Activated T-cell treated with anti-CD3 and anti-CD28 coated beads, Interleukin-2, amount 50 U/mL, for 24 hours (primary cell): ENCODE measurements around the gene MYO3B.
"Not testable (repeated sequence)": the region's sequence is repeated elsewhere in the genome, so short reads cannot be mapped to it uniquely, and the experiment has no call there.

Experiments
- DNase-seq: peaks from one replicate; pipeline ENCODE4 v3.0.0-alpha.2; 2020
- H3K27ac Mint-ChIP-seq: 2 replicates; pipeline ENCODE4 v1.8.0; 2020; ENCODE audit warnings: mild to moderate bottlenecking, mixed read lengths
- H3K27me3 Mint-ChIP-seq: 2 replicates; pipeline ENCODE4 v1.8.0; 2020; ENCODE audit warnings: mixed read lengths
- H3K36me3 Mint-ChIP-seq: 2 replicates; pipeline ENCODE4 v1.8.0; 2020; ENCODE audit warnings: low read depth, mixed read lengths
- H3K4me1 Mint-ChIP-seq: 2 replicates; pipeline ENCODE4 v1.8.0; 2020; ENCODE audit warnings: low read depth, mixed read lengths
- H3K4me3 Mint-ChIP-seq: 2 replicates; pipeline ENCODE4 v1.8.0; 2020; ENCODE audit warnings: mild to moderate bottlenecking, moderate library complexity, mixed read lengths
- H3K9me3 Mint-ChIP-seq: 2 replicates; pipeline ENCODE4 v1.8.0; 2020; ENCODE audit warnings: mixed read lengths

The MYO3B gene

DNA sequence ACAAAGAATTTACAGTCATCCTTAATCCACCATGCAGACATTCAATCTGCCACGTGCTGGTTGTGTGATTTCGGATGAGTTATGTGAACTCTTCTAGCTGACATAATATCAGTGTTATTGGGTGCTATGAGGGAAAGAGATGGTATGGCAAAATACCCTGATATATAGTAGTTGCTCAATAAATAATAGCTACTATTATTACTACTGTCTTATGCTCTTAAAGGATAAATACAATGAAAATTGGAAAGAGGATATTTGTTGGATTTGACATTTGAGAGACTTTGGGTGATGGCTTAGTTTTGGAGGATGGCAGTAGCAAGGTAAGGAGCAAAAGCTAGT is 86.5 kb downstream of the MYO3B start:
- peaks cover 12% of the 10 kb centered on the region for H3K9me3 Mint-ChIP-seq

DNA sequence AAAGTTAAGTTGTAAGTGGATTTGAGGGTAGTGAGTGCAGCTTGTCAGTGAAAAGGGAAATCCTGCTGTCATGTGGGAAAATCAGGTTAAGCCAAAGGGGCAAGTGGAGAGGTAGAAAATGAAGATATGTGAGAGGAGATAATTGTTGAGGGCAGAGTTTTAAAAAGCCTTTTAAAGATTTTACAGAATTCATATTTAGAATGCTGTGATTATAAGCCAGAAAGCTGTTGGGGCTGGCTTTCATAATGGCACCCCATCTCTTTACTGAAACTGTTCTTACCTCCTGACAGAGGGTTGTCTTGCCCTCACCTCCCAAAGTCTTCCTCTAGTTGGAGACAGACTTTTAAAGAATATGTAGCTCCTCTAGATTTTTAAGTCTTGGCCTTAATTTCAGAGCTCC is 86.9 kb downstream of the MYO3B start:
- Mint-ChIP-seq H3K9me3 (peaks cover 12% of the 10 kb centered on the region), H3K4me3 (no peak overlapping the region), H3K27ac (no peak overlapping the region), H3K36me3 (no peaks in the 10 kb centered on the region), H3K27me3 (peaks cover 3% of the 10 kb centered on the region), H3K4me1 (no peaks in the 10 kb centered on the region)
- no peak for DNase-seq

More for the DNA sequence above, 86.5 kb downstream of the MYO3B start:
- Mint-ChIP-seq H3K4me3 (no peak overlapping the region), H3K4me1 (no peaks in the 10 kb centered on the region), H3K27me3 (peaks cover 3% of the 10 kb centered on the region), H3K36me3 (no peaks in the 10 kb centered on the region), H3K27ac (no peak overlapping the region)
- no peak for DNase-seq

DNA sequence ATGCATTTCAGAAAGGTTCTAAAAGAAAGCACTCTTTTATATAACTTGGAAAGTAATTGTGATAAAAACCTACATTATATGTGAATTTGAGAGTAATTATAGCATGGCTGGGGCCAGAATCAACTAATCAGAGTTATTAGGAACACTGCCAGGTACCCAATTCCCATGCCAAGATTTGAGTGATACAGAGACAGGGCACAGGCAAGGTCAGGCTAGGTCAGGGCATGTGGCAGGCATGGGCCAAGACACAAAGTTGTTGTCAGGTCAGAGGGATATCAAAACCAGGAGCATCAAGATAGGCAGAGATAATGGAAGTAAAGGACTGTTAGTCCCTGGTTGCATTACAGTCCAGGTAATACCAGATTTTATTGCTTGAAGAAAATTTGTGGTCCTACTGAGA is 87.4 kb downstream of the MYO3B start:
- no peaks in the 10 kb centered on the region for H3K36me3 Mint-ChIP-seq
- no peak for DNase-seq

DNA sequence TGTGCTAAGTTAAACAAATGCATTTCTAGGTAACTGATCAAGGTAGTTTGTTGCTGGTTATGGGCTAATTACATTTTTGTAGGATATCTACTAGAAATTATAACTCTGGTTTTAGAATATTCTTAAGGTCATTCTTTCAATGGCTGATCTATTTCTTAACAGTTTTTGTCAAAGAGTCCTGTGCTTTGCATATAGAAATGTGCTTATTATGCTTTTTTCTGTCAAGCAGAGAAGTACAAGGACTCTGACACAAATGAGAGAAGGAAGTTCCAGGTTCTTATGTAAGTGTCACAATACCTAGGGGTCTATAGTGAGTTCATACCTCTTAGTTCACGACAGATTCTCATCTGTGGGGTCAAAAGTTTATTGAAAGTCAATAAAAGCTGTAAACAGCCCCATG is 88.4 kb downstream of the MYO3B start:
- no peak overlapping the region for H3K4me3 Mint-ChIP-seq

More for the DNA sequence above, 87.4 kb downstream of the MYO3B start:
- Mint-ChIP-seq H3K4me1 (no peaks in the 10 kb centered on the region), H3K27ac (no peak overlapping the region), H3K4me3 (no peak overlapping the region), H3K9me3 (peaks cover 10% of the 10 kb centered on the region), H3K27me3 (peaks cover 3% of the 10 kb centered on the region)

DNA sequence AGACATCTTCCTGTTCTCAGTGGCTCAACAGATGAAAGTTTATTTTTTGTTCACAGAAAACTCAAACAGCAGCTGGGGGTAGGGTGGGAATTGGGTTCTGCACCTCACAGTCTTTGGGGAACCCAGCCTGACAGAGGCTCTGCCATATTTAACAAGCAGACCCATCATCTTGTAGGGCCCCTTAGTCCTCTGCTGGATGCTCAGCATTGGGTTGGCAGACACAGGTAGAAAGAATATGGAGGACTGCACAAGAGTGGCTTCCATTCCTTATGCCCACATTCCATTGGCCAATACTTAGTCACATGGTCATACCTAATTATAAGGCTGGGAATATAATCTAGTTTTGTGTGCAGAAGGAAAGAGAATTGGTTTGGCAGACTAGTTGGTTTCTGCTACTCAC is 89.1 kb downstream of the MYO3B start:
- no peak overlapping the region for H3K27ac Mint-ChIP-seq
- DNase-seq = no peak
- peaks cover 7% of the 10 kb centered on the region for H3K9me3 Mint-ChIP-seq
- H3K36me3 Mint-ChIP-seq = no peaks in the 10 kb centered on the region
- no peaks in the 10 kb centered on the region for H3K4me1 Mint-ChIP-seq
- peaks cover 3% of the 10 kb centered on the region for H3K27me3 Mint-ChIP-seq
- H3K4me3 Mint-ChIP-seq = no peak overlapping the region

More for the DNA sequence above, 88.4 kb downstream of the MYO3B start:
- Mint-ChIP-seq H3K9me3 (peaks cover 7% of the 10 kb centered on the region), H3K4me1 (no peaks in the 10 kb centered on the region), H3K27ac (no peak overlapping the region), H3K27me3 (peaks cover 3% of the 10 kb centered on the region), H3K36me3 (no peaks in the 10 kb centered on the region)
- DNase-seq = no peak

DNA sequence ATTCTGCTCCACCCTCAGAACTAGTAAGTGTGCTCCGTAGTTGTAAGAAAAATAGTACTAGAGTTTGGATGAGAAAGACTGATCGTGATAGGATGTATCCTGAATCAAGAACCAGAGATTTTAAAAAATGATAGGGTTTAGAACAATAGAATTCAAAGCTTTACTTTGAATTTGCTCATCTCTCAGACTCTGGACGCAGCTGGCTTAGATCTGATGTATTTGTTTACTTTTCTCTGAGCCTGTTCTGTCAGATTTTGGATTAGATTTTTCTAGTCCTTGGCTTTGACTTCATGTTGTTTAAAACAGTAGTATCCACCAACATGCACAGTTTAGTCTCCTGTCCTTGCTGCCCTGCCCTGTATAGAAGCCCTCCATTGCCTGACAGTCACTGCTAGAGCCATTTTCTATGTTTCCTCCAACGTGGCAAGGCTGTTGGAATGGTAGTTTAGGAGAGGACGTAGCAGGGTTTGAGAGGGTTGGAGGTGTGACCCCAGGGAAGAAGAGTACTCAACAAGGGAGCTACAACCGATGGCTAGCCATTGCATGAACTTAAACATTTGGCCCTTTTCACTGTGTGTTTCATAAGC is 92.4 kb downstream of the MYO3B start:
- no peak overlapping the region for H3K27ac Mint-ChIP-seq
- no peaks in the 10 kb centered on the region for H3K36me3 Mint-ChIP-seq
- no peaks in the 10 kb centered on the region for H3K9me3 Mint-ChIP-seq
- H3K4me3 Mint-ChIP-seq = no peak overlapping the region
- DNase-seq = no peak
- H3K4me1 Mint-ChIP-seq = no peaks in the 10 kb centered on the region
- H3K27me3 Mint-ChIP-seq = peaks cover 21% of the 10 kb centered on the region

DNA sequence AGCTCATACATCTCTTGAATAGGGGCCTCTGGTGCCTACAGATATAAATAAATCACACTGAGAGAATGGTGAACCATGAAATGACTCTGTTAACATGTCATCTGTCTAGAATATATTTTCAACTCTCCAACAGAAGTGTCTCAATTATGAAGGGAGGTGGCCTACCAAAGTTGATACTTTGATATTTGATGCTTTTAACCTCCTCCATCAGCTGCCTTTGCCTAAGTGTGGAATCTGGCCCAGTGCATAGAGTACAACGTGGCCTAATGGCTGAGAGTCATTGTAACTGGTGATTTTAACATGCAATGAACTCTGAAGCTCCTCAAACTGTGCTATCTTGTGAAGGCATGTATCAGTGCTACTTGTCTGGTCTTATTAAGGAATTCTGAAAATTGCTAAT is 93.4 kb downstream of the MYO3B start:
- no peak for DNase-seq
- no peaks in the 10 kb centered on the region for H3K36me3 Mint-ChIP-seq
- peaks cover 21% of the 10 kb centered on the region for H3K27me3 Mint-ChIP-seq
- H3K4me1 Mint-ChIP-seq = no peaks in the 10 kb centered on the region
- no peak overlapping the region for H3K4me3 Mint-ChIP-seq
- no peak overlapping the region for H3K27ac Mint-ChIP-seq
- no peaks in the 10 kb centered on the region for H3K9me3 Mint-ChIP-seq

DNA sequence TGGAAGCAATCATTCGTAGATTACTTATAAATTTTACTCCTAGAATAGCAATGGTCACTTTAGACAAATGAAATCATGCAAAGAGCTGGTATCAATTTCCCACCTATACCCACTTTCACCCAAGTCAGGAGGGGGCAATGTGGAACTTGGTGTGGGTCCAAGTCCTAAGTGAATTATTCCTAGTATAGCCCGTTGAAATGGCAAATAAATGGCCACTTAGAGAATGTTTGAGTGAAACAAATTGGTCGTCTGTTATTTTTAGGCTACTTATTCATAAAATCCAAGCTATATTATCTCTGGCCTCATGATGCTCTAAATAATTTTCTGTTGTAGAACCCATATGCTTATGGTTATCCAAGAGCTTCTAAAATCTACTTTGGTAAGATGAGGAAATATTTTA is 98.1 kb downstream of the MYO3B start:
- no peaks in the 10 kb centered on the region for H3K4me1 Mint-ChIP-seq
- no peak for DNase-seq
- no peak overlapping the region for H3K27ac Mint-ChIP-seq
- no peaks in the 10 kb centered on the region for H3K9me3 Mint-ChIP-seq
- H3K27me3 Mint-ChIP-seq = peaks cover 22% of the 10 kb centered on the region
- no peaks in the 10 kb centered on the region for H3K36me3 Mint-ChIP-seq
- no peak overlapping the region for H3K4me3 Mint-ChIP-seq

DNA sequence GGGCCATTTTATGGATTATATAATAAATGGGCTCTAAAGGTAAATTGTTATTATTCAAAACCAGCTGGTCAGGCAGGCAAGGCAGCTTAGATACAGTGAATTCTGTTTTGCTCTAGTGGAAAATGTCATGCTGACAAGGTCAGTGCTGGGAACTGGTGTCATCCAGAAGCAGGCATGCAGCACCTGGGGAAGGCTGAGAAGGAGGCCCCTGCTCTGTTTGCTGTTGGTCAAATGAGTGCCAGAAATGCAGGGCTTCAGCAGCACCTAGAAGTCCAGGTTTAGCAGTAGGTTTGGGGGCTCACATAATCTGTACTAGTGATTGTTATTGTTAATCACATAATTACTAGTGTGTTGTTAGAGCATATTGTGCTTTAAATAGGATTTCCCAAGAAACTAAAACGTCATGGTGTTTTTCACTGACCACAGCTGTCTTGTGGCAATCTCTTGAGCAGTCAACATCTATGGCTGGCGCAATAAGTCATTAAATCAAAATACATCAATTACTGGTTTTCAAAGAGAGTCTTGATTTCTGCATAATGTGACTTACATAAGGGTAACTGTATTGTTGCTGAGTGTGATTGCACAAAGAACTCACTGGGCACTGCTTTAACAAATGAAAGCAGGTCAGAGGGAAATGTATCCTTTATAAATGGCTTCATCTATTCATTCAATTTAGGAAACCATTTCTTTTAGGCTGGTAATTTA is 99.1 kb downstream of the MYO3B start:
- no peak for DNase-seq
- H3K4me1 Mint-ChIP-seq = no peaks in the 10 kb centered on the region
- H3K36me3 Mint-ChIP-seq = no peaks in the 10 kb centered on the region
- H3K27ac Mint-ChIP-seq = no peak overlapping the region
- H3K4me3 Mint-ChIP-seq = no peak overlapping the region
- peaks cover 22% of the 10 kb centered on the region for H3K27me3 Mint-ChIP-seq
- H3K9me3 Mint-ChIP-seq = no peaks in the 10 kb centered on the region

DNA sequence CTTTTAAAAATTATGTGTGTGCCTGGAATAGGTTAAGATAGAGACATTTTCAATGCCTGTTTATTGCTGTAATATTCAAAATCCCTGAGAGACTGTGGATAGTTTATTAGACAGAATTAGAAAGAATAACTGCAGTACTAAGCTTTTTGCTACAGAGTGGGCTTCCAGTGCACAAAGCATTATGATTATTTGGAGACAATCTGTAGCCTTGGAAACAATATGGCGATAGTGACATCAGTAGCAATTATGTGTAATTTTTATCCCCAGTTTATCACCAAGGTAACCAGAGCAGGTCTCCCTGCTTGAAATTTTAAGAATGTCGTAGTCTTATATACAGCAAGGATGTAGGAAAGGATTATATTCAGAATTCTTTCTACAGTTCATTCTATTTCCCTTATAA is 100.0 kb downstream of the MYO3B start:
- H3K27ac Mint-ChIP-seq = no peak overlapping the region
- no peak for DNase-seq
- H3K9me3 Mint-ChIP-seq = no peaks in the 10 kb centered on the region
- H3K4me1 Mint-ChIP-seq = no peaks in the 10 kb centered on the region
- H3K4me3 Mint-ChIP-seq = no peak overlapping the region
- no peaks in the 10 kb centered on the region for H3K36me3 Mint-ChIP-seq
- H3K27me3 Mint-ChIP-seq = peaks cover 14% of the 10 kb centered on the region

DNA sequence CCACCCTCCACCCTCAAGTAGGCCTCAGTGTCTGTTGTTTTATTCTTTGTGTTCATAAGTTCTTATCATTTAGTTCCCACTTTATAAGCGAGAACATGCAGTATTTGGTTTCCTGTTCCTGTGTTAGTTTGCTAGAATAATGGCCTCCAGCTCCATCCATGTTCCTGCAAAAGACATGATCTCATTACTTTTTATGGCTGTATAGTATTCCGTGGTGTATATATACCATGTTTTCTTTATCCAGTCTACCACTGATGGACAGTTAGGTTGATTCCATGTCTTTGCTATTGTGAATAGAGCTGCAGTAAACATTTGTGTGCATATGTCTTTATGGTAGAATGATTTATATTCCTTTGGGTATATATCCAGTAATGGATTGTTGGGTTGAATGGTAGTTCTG is 101.7 kb downstream of the MYO3B start:
- not testable (repeated sequence) for DNase-seq, H3K27me3 Mint-ChIP-seq, H3K4me3 Mint-ChIP-seq, H3K27ac Mint-ChIP-seq, H3K9me3 Mint-ChIP-seq, H3K36me3 Mint-ChIP-seq, H3K4me1 Mint-ChIP-seq

DNA sequence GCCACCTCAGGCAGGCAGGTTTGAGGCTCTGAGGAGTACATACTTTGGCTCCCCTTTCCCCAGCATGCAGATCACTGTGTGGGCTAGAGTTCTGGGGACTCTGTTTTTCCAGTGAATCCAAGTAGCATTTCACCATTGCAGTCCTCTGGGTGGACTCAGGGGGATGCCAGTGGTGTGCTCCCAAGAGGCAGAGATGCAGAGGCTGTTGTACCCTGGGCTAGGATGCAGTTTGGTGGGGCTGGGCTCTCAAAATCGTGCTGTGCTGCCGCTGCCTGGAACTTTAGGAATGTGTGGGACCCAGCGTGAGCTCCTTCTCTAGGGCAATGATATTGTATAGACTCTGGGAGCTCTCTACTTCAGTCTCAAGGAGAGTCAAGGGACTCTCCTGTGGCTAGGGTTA is 104.9 kb downstream of the MYO3B start:
- no peaks in the 10 kb centered on the region for H3K9me3 Mint-ChIP-seq
- no peak overlapping the region for H3K4me3 Mint-ChIP-seq
- peaks cover 17% of the 10 kb centered on the region for H3K27me3 Mint-ChIP-seq
- H3K36me3 Mint-ChIP-seq = no peaks in the 10 kb centered on the region
- H3K27ac Mint-ChIP-seq = no peak overlapping the region
- no peaks in the 10 kb centered on the region for H3K4me1 Mint-ChIP-seq
- no peak for DNase-seq

DNA sequence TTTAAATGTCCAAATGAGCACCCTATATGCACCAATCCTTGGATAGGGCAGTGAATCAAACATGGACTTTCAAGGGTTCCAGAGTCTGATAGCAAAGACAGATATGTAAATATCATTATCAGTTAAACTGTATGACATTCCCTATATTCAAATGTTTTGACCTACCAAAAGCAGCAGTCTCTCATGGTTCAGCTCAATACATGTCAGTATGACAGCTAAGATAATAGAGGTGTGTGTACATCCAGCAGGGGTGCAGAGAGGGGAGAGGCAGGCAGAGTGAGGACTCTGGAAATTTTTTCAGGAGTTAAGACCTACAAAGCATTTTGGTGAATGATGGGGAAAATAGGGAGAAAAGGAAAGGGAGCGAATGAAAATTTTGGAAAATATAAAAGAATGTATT is 106.3 kb downstream of the MYO3B start:
- no peaks in the 10 kb centered on the region for H3K36me3 Mint-ChIP-seq
- no peak overlapping the region for H3K27ac Mint-ChIP-seq
- no peak for DNase-seq
- no peak overlapping the region for H3K4me3 Mint-ChIP-seq
- H3K27me3 Mint-ChIP-seq = peaks cover 25% of the 10 kb centered on the region
- no peaks in the 10 kb centered on the region for H3K4me1 Mint-ChIP-seq
- H3K9me3 Mint-ChIP-seq = peaks cover 4% of the 10 kb centered on the region

DNA sequence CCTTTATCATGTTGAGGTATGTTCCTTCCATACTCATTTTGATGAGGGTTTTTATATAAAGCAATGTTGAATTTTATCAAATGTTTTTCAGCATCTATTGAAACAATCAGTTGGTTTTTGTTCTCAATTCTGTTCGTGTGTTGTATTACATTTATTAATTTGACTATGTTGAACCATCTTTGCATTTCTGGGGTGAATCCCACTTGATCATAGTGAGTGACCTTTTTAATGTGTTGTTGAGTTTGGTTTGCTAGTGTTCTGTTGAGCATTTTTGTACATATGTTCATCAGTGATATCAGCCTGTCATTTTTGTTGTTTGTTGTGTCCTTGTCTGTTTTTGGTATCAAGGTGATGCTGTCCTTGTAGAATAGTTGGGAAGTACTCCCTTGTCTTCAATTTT is 110.9 kb downstream of the MYO3B start:
- H3K9me3 Mint-ChIP-seq = peaks cover 23% of the 10 kb centered on the region
- H3K4me3 Mint-ChIP-seq = no peak overlapping the region
- H3K36me3 Mint-ChIP-seq = no peaks in the 10 kb centered on the region
- DNase-seq = no peak
- H3K27ac Mint-ChIP-seq = no peak overlapping the region
- H3K27me3 Mint-ChIP-seq = peaks cover 42% of the 10 kb centered on the region
- no peaks in the 10 kb centered on the region for H3K4me1 Mint-ChIP-seq

DNA sequence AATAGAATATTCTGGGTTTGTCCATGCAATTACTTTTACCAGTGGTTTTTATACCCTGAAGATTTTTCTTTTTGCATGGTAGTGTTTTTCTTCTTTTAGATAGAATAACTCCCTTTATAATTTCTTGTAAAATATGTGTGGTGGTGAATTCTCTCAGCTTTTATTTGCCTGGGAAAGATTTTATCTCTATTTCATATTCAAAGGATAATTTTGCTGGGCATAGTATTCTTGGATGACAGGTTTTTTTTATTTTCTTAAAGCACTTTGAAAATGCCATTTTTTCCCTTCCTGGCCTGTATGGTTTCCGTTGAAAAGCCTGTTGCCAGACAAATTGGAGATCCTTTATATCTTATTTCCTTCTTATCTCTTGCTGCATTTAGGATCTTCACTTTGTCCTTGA is 113.5 kb downstream of the MYO3B start:
- Mint-ChIP-seq H3K4me1 (no peaks in the 10 kb centered on the region), H3K4me3 (no peak overlapping the region), H3K36me3 (no peaks in the 10 kb centered on the region), H3K27ac (no peak overlapping the region), H3K27me3 (peaks cover 47% of the 10 kb centered on the region), H3K9me3 (peaks cover 23% of the 10 kb centered on the region)
- DNase-seq = no peak

DNA sequence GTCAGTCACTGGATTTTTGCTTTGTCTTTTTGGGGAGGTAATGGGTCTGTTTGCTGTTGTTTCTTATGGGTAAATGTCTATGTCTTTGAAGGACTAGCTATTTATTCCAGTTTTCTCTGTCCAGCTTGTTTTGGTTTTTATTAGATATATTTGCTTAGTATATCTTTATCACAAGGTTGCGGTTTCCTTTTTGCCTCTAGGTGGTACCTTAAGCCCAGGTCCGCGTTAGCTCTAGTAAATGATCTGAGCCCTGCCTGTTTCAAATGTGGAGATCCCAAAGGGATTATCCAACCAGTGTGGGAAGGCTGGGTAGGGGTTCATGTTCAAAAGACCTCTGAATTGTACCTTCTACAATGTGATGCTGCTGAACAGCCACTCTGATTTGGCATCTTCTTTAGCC is 114.5 kb downstream of the MYO3B start:
- H3K9me3 Mint-ChIP-seq = peaks cover 23% of the 10 kb centered on the region
- H3K36me3 Mint-ChIP-seq = no peaks in the 10 kb centered on the region
- H3K4me1 Mint-ChIP-seq = no peaks in the 10 kb centered on the region
- peaks cover 43% of the 10 kb centered on the region for H3K27me3 Mint-ChIP-seq
- H3K4me3 Mint-ChIP-seq = no peak overlapping the region
- H3K27ac Mint-ChIP-seq = no peak overlapping the region
- no peak for DNase-seq
